Endothelial cell (in vitro differentiated cells): ENCODE results near the gene OR4D1. TPM values are rescaled to one million over a fixed set of nuclear protein-coding genes. Genes with fewer than 3 reads are reported as not detected.

Experiments
- DNase-seq: peaks from one replicate; pipeline ENCODE4 v3.0.0; 2021; ENCODE audit warnings: low spot score
- H3K27ac Mint-ChIP-seq: one replicate; pipeline ENCODE4 v1.8.0; 2021; ENCODE audit warnings: mixed read lengths, inconsistent platforms; ENCODE audit not compliant: unreplicated experiment
- H3K27me3 Mint-ChIP-seq: one replicate; pipeline ENCODE4 v1.8.0; 2021; ENCODE audit warnings: mild to moderate bottlenecking, moderate library complexity, mixed read lengths, inconsistent platforms; ENCODE audit not compliant: unreplicated experiment
- H3K36me3 Mint-ChIP-seq: one replicate; pipeline ENCODE4 v1.8.0; 2021; ENCODE audit warnings: mild to moderate bottlenecking, low read depth, mixed read lengths, inconsistent platforms; ENCODE audit not compliant: unreplicated experiment
- H3K4me1 Mint-ChIP-seq: one replicate; pipeline ENCODE4 v1.8.0; 2021; ENCODE audit warnings: mild to moderate bottlenecking, mixed read lengths, inconsistent platforms; ENCODE audit not compliant: unreplicated experiment
- H3K4me3 Mint-ChIP-seq: one replicate; pipeline ENCODE4 v1.8.0; 2021; ENCODE audit warnings: mild to moderate bottlenecking, mixed read lengths, inconsistent platforms; ENCODE audit not compliant: unreplicated experiment
- H3K9me3 Mint-ChIP-seq: one replicate; pipeline ENCODE4 v1.8.0; 2021; ENCODE audit warnings: mixed read lengths, inconsistent platforms; ENCODE audit not compliant: unreplicated experiment
- CTCF ChIP-seq: fragments of 200-600 bp; sonication (generic); IDR thresholded peaks from one replicate; pipeline ENCODE4 v1.5.0; 2021; ENCODE audit warnings: antibody characterized with exemption; ENCODE audit not compliant: unreplicated experiment
- total RNA-seq: library from RNA; stranded (reverse); fragmentation: NEBNext Ultra II Directional; extraction: Animal tissue kit (Norgen Biotek cat#: 25700); gene quantifications from one replicate; pipeline ENCODE4 v1.2.1, GENCODE V29; 2021; ENCODE audit not compliant: unreplicated experiment

The OR4D1 gene
- total RNA-seq, 1 donor from 2014 or later, result not detected

DNA sequence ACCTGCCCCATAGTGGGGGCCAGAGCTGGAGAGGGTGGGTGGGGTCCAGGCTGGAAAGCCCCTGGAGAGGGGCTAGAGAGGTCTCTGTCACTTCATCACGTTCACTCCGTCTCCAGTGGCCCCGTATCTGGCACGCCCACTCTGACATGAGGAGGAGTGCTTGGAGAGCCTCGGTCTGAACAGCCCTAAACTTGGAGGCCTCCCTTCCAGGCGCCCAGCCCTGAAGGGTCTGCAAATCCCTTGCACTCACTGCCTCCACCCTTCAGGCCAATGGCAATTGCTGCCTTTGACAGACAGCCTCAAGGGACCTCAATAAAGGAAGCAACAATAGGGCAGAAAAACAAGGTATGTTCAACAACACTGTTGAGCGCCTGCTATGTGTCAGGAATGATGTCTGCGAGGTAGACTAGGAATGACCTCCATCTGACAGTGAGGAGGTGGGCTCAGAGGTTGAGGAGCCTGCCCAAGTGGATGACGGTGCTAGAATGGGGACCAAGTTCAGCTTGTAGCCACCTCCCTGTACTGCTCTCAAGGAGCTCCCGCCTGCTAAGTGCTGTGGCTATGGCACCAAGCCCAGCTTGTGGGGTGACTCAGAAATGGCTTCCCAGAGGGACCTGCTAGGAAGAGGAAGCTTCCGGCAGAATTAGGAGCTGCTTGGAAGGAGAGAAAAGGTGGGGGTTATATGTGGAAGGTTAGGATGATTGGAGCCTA lies 41.4 kb downstream of the OR4D1 start:
- peaks cover 5% of the 10 kb centered on the region for H3K27me3 Mint-ChIP-seq
- no peak overlapping the region for H3K4me3 Mint-ChIP-seq
- no peak overlapping the region for H3K27ac Mint-ChIP-seq
- DNase-seq, result no peak
- H3K36me3 Mint-ChIP-seq, result no peaks in the 10 kb centered on the region
- H3K9me3 Mint-ChIP-seq, result no peaks in the 10 kb centered on the region
- peaks cover 3% of the 10 kb centered on the region for H3K4me1 Mint-ChIP-seq
- TF ChIP-seq CTCF, result no peak

GRCh38 chr17:58191241-58191896 lies 43.2 kb downstream of the OR4D1 start:
- no peak overlapping the region for H3K27ac Mint-ChIP-seq
- H3K27me3 Mint-ChIP-seq, result peaks cover 6% of the 10 kb centered on the region
- H3K9me3 Mint-ChIP-seq, result no peaks in the 10 kb centered on the region
- H3K36me3 Mint-ChIP-seq, result no peaks in the 10 kb centered on the region
- no peak for DNase-seq
- no peak overlapping the region for H3K4me3 Mint-ChIP-seq
- H3K4me1 Mint-ChIP-seq, result no peaks in the 10 kb centered on the region
- TF ChIP-seq CTCF, result no peak

GRCh38 chr17:58192612-58193011 lies 44.4 kb downstream of the OR4D1 start, which contains the start of gene EPX:
EPX (plus strand) TSS chr17:58192726; CDS start chr17:58192847, 121 bp downstream.
- no peak for TF ChIP-seq CTCF
- Mint-ChIP-seq H3K9me3 (no peaks in the 10 kb centered on the region), H3K36me3 (no peaks in the 10 kb centered on the region), H3K27ac (no peak within 1 kb of the TSS), H3K4me3 (no peak within 1 kb of the TSS), H3K4me1 (no peaks in the 10 kb centered on the region), H3K27me3 (peaks cover 8% of the 10 kb centered on the region)
- no peak for DNase-seq

GRCh38 chr17:58193641-58194255 lies 45.6 kb downstream of the OR4D1 start:
- Mint-ChIP-seq H3K27ac (no peak overlapping the region), H3K4me3 (no peak overlapping the region), H3K27me3 (peaks cover 8% of the 10 kb centered on the region), H3K4me1 (no peaks in the 10 kb centered on the region), H3K36me3 (no peaks in the 10 kb centered on the region), H3K9me3 (no peaks in the 10 kb centered on the region)
- no peak for TF ChIP-seq CTCF
- no peak for DNase-seq
